A549 (cell line): ENCODE results near the gene ARF1. TPM values are rescaled to one million over a fixed set of nuclear protein-coding genes. Genes with fewer than 3 reads are reported as not detected.

ENCODE experiments used
- ATAC-seq, 2 experiments: fragments of 200-7000 bp in 1 of 2; fragments of >200 bp in 1 of 2; cut with Nextera tagmentation in 1 of 2; cut with Tn5 transposase in 1 of 2; 3 replicates each; pipeline versions ENCODE4 v1.8.0 to v1.9.1; 2018 to 2020; ENCODE audit warnings: mild to moderate bottlenecking in 1 of 2, moderate library complexity in 1 of 2
- CTCF ChIA-PET: fragments of 300-600 bp; sonication (Branson Sonifier 250); formaldehyde crosslinking; extraction: SDS; loops from one replicate; lab custom pipeline; 2021; ENCODE audit warnings: antibody characterized with exemption, inconsistent platforms; lab: Yijun Ruan, JAX
- POLR2A ChIA-PET: fragments of 350-600 bp; formaldehyde crosslinking; extraction: SDS; loops from one replicate; lab custom pipeline; 2021; ENCODE audit warnings: antibody characterized with exemption, inconsistent platforms; lab: Yijun Ruan, JAX
- DNase-seq, 2 experiments: peaks; one replicate each; pipeline versions ENCODE4 v3.0.0 to v3.0.0-alpha.2; 2011 to 2016; ENCODE audit warnings: low read depth in 1 of 2, low spot score in 1 of 2
- FAIRE-seq: peaks from 2 replicates; lab custom pipeline; 2011; peaks lifted over from hg19 to GRCh38; lab: Jason Lieb, UNC
- H3K27ac ChIP-seq, 2 experiments: fragments of >200 bp; sonication (Bioruptor Twin); formaldehyde crosslinking; 3 replicates each; pipeline ENCODE4 v1.5.1; 2016 to 2017
- H3K4me1 ChIP-seq: fragments of >200 bp; sonication (Bioruptor Twin); formaldehyde crosslinking; 3 replicates; pipeline ENCODE4 v1.6.1; 2016
- H3K4me2 ChIP-seq: fragments of >200 bp; sonication (Bioruptor Twin); formaldehyde crosslinking; 3 replicates; pipeline ENCODE4 v1.6.1; 2016
- H3K4me3 ChIP-seq: fragments of >200 bp; sonication (Bioruptor Twin); formaldehyde crosslinking; 3 replicates; pipeline ENCODE4 v1.5.1; 2016
- H3K9me3 ChIP-seq: fragments of >200 bp; sonication (Bioruptor Twin); formaldehyde crosslinking; 3 replicates; pipeline ENCODE4 v1.6.1; 2016
- BCL3 ChIP-seq: fragments of >200 bp; sonication (Bioruptor Twin); formaldehyde crosslinking; IDR thresholded peaks from 3 replicates; pipeline ENCODE4 v1.6.1; 2016
- BHLHE40 ChIP-seq: IDR thresholded peaks from 2 replicates; pipeline ENCODE4 v1.6.1; 2012; ENCODE audit warnings: low read depth, low read length, inconsistent platforms
- CEBPB ChIP-seq, 2 experiments: fragments of >200 bp in 1 of 2; sonication (Bioruptor Twin) in 1 of 2; formaldehyde crosslinking in 1 of 2; IDR thresholded peaks; 2 replicates each; pipeline ENCODE4 v1.6.1; 2012 to 2016
- CHD2 ChIP-seq: fragments of 150-350 bp; IDR thresholded peaks from 2 replicates; pipeline ENCODE4 v1.6.1; 2014; ENCODE audit warnings: low read length; ENCODE audit not compliant: partially characterized antibody
- EHMT2 ChIP-seq: fragments of 200-600 bp; sonication (generic); IDR thresholded peaks from 2 replicates; pipeline ENCODE4 v1.6.1; 2016; ENCODE audit warnings: antibody characterized with exemption, low read depth, mild to moderate bottlenecking, moderate library complexity
- ELK1 ChIP-seq: fragments of 150-350 bp; IDR thresholded peaks from 2 replicates; pipeline ENCODE4 v1.6.1; 2014; ENCODE audit warnings: low read depth, mild to moderate bottlenecking, low read length
- EP300 ChIP-seq, 2 experiments: fragments of >200 bp; sonication (Bioruptor Twin); formaldehyde crosslinking; IDR thresholded peaks; 2 replicates in 1 of 2; 3 replicates in 1 of 2; pipeline ENCODE4 v1.6.1; 2016 to 2017
- ESRRA ChIP-seq: fragments of 150-350 bp; IDR thresholded peaks from 2 replicates; pipeline ENCODE4 v1.6.1; 2014; ENCODE audit warnings: mild to moderate bottlenecking, low read length, borderline replicate concordance
- FOSB ChIP-seq: fragments of 250-450 bp; sonication (Bioruptor Pico); IDR thresholded peaks from 2 replicates; pipeline ENCODE4 v1.5.0; 2020; ENCODE audit warnings: mild to moderate bottlenecking, moderate library complexity
- FOSL2 ChIP-seq, 2 experiments: fragments of 450-650 bp in 1 of 2; fragments of >200 bp in 1 of 2; sonication (Bioruptor Twin) in 1 of 2; formaldehyde crosslinking; IDR thresholded peaks; 2 replicates each; pipeline versions ENCODE4 v1.5.0 to v1.6.1; 2016 to 2020; ENCODE audit warnings: mild to moderate bottlenecking in 1 of 2, moderate library complexity in 1 of 2
- GATA3 ChIP-seq: IDR thresholded peaks from 2 replicates; pipeline ENCODE4 v1.6.1; 2012; ENCODE audit warnings: borderline replicate concordance
- HOXB13 ChIP-seq: fragments of 250-450 bp; sonication (Bioruptor Pico); IDR thresholded peaks from 2 replicates; pipeline ENCODE4 v1.5.0; 2020; ENCODE audit warnings: low read depth, mild to moderate bottlenecking, moderate library complexity
- MAX ChIP-seq: IDR thresholded peaks from 2 replicates; pipeline ENCODE4 v1.6.1; 2012
- RAD21 ChIP-seq, 2 experiments: fragments of >200 bp in 1 of 2; sonication (Bioruptor Twin) in 1 of 2; formaldehyde crosslinking in 1 of 2; IDR thresholded peaks in 1 of 2; conservative IDR thresholded peaks in 1 of 2; 2 replicates in 1 of 2; 3 replicates in 1 of 2; pipeline ENCODE4 v1.6.1; 2012 to 2018; ENCODE audit warnings: inconsistent platforms in 1 of 2
- RARB ChIP-seq: fragments of 250-450 bp; sonication (Bioruptor Pico); IDR thresholded peaks from 2 replicates; pipeline ENCODE4 v1.8.0; 2021; ENCODE audit warnings: mild to moderate bottlenecking, moderate library complexity
- RCOR1 ChIP-seq: fragments of 150-350 bp; IDR thresholded peaks from 2 replicates; pipeline ENCODE4 v1.6.1; 2014; ENCODE audit warnings: antibody characterized with exemption, low read length, low read depth
- SMC3 ChIP-seq: fragments of >200 bp; sonication (Bioruptor Twin); formaldehyde crosslinking; IDR thresholded peaks from 3 replicates; pipeline ENCODE4 v1.6.1; 2018; ENCODE audit warnings: inconsistent platforms
- TFCP2L1 ChIP-seq: fragments of 250-450 bp; sonication (Bioruptor Pico); IDR thresholded peaks from 2 replicates; pipeline ENCODE4 v1.5.0; 2021; ENCODE audit warnings: mild to moderate bottlenecking
- USF2 ChIP-seq: fragments of 450-650 bp; IDR thresholded peaks from 2 replicates; pipeline ENCODE4 v1.6.1; 2014; ENCODE audit warnings: antibody characterized with exemption
- ZC3H11A ChIP-seq: fragments of 450-650 bp; IDR thresholded peaks from 2 replicates; pipeline ENCODE4 v1.6.1; 2014; ENCODE audit warnings: antibody characterized with exemption, mild to moderate bottlenecking
- ZNF302 ChIP-seq: fragments of 250-450 bp; sonication (Bioruptor Pico); IDR thresholded peaks from 2 replicates; pipeline ENCODE4 v1.9.0; 2021; ENCODE audit warnings: inconsistent platforms, mild to moderate bottlenecking, moderate library complexity
- ZSCAN20 ChIP-seq: fragments of 250-450 bp; sonication (Bioruptor Pico); IDR thresholded peaks from 2 replicates; pipeline ENCODE4 v1.8.0; 2022; ENCODE audit warnings: mild to moderate bottlenecking, moderate library complexity
- WGBS: methylation state at CpG from one replicate; pipeline ENCODE4 v1.1.6; 2017; ENCODE audit errors: missing lambda C conversion rate; 5-methylcytosine and 5-hydroxymethylcytosine counted together
- polyA plus RNA-seq, 4 experiments: library from polyadenylated mRNA; depleted of rRNA in 3 of 4; stranded (reverse); fragments of >200 nt; fragmentation: RNase III in 1 of 4; extraction: RNeasy Plus Mini Kit Qiagen cat#74134 plus additional on column Dnase treatment in 1 of 4; gene quantifications; 2 replicates in 3 of 4; 3 replicates in 1 of 4; pipeline ENCODE4 v1.2.3, GENCODE V29; 2011 to 2017
- TF ChIP-seq, protein P1 (sequence below): IDR thresholded peaks from 2 replicates; pipeline ENCODE4 v1.6.1; 2012

ARF1 gene
- polyA plus RNA-seq, 2 of the 4 experiments (the other 2 are of a cell fraction), result 297 to 376 TPM

GRCh38 chr1:228037401-228038386 is 44.8 kb upstream of the ARF1 start:
- no peak for TF ChIP-seq USF2
- no peak for TF ChIP-seq ELK1
- TF ChIP-seq GATA3, result no peak
- TF ChIP-seq RARB (CRISPR knock-in tag), result no peak
- TF ChIP-seq ZSCAN20 (CRISPR knock-in tag), result no peak
- no peak for TF ChIP-seq BHLHE40
- no peak for TF ChIP-seq RAD21 (conservative IDR thresholded peaks at IDR 0.05 in 1 of 2, IDR thresholded peaks at IDR 0.05 in 1 of 2)
- TF ChIP-seq RCOR1, result no peak
- no peak for TF ChIP-seq CHD2
- TF ChIP-seq SMC3, result no peak
- no peak for TF ChIP-seq TFCP2L1 (CRISPR knock-in tag)
- TF ChIP-seq EP300 (IDR thresholded peaks at IDR 0.05), result no peak
- no peak for TF ChIP-seq CEBPB (IDR thresholded peaks at IDR 0.05)
- TF ChIP-seq, all 56 proteins: peak for 0
- H3K4me3 ChIP-seq, result no peak overlapping the region
- peaks cover 14% of the 10 kb centered on the region; the same call in 2 of the 3 replicates for H3K9me3 ChIP-seq
- H3K4me2 ChIP-seq, result no peak overlapping the region
- ChIA-PET POLR2A (no interaction called here), CTCF (no interaction called here)
- DNase-seq (no peak), FAIRE-seq (no peak), ATAC-seq (no peak)
- H3K4me1 ChIP-seq, result no peaks in the 10 kb centered on the region; the same call in 2 of the 3 replicates
- 73% methylated on average over 45 of the region's 80 CpGs for WGBS
- H3K27ac ChIP-seq, result no peak overlapping the region

DNA sequence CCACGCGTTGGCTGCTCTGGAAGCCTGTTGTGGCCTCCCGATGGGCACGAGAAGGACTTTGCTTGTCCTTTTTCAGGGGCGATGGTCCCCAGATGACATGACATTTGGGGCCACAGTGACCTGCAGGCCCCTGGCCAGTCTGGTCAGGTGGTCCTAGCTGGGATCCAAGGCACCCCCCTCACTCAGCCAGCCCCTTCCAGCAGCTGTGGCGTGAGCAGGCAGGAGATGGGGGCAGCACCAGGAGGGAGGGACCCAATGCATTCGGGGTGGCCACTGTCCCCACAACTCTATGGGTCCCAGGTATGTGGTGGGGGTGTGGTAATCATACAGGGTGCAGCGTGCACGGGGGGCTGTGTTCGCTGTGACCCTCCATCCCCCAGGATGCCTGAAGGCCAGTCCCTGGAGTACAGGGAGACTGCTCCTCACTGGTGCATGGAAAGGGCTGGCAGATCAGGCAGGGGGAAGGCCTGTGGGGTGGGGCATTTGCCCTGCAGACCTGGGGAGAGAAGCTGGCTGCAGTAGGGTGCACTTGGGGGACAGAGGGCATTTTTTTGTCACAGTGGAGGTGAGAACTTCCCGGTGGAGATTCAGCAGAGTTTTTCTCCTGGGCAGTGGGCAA is 44.0 kb upstream of the ARF1 start:
- TF ChIP-seq RAD21 (conservative IDR thresholded peaks at IDR 0.05 in 1 of 2, IDR thresholded peaks at IDR 0.05 in 1 of 2) (no peak), BCL3 (no peak), ESRRA (no peak), BHLHE40 (no peak), TFCP2L1 (CRISPR knock-in tag) (no peak), RARB (CRISPR knock-in tag) (no peak), ZNF302 (no peak), EHMT2 (no peak), FOSB (no peak), FOSL2 (IDR thresholded peaks at IDR 0.05) (no peak), FOSL2 (CRISPR knock-in tag; IDR thresholded peaks at IDR 0.05) (no peak), ZC3H11A (no peak), ZSCAN20 (CRISPR knock-in tag) (no peak), SMC3 (no peak), MAX (no peak), HOXB13 (CRISPR knock-in tag) (no peak)
- TF ChIP-seq, protein P1, sequence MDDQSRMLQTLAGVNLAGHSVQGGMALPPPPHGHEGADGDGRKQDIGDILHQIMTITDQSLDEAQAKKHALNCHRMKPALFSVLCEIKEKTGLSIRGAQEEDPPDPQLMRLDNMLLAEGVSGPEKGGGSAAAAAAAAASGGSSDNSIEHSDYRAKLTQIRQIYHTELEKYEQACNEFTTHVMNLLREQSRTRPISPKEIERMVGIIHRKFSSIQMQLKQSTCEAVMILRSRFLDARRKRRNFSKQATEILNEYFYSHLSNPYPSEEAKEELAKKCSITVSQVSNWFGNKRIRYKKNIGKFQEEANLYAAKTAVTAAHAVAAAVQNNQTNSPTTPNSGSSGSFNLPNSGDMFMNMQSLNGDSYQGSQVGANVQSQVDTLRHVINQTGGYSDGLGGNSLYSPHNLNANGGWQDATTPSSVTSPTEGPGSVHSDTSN, result no peak
- H3K4me1 ChIP-seq, result peaks cover 7% of the 10 kb centered on the region
- CTCF ChIA-PET, result interaction anchor here (1.2 kb wide), 1 partner anchor 42 kb away, joined by 3 read pairs; no protein-coding TSS in a partner anchor
- ATAC-seq (no peak), FAIRE-seq (no peak), DNase-seq (no peak)
- H3K9me3 ChIP-seq, result peaks cover 9% of the 10 kb centered on the region; the same call in 2 of the 3 replicates
- H3K4me3 ChIP-seq, result no peak overlapping the region
- H3K4me2 ChIP-seq, result no peak overlapping the region
- POLR2A ChIA-PET, result no interaction called here
- H3K27ac ChIP-seq, result no peak overlapping the region
- 80% methylated on average over 1 of the region's 11 CpGs for WGBS
